HepG2 (cell line): Measurements from ENCODE around the gene SFT2D1. TPM values are rescaled to one million over a fixed set of nuclear protein-coding genes. Genes with fewer than 3 reads are reported as not detected.

Source experiments
- ARID2 ChIP-seq: sonication (generic); formaldehyde crosslinking; IDR thresholded peaks from 2 replicates; pipeline ENCODE4 v1.8.1; 2022; ENCODE audit warnings: mild to moderate bottlenecking, missing genetic modification reagents, borderline replicate concordance
- CREB1 ChIP-seq, 2 experiments: fragments of 450-650 bp in 1 of 2; IDR thresholded peaks; 2 replicates each; pipeline ENCODE4 v1.6.1; 2016 to 2017; ENCODE audit warnings: control low read depth in 1 of 2, mild to moderate bottlenecking in 1 of 2, missing compliant biosample characterization in 1 of 2, missing genetic modification characterization in 1 of 2
- FOXC1 ChIP-seq: sonication (generic); formaldehyde crosslinking; IDR thresholded peaks from 2 replicates; pipeline ENCODE4 v1.8.0; 2022; ENCODE audit warnings: mild to moderate bottlenecking, missing genetic modification reagents, borderline replicate concordance
- KDM4B ChIP-seq: sonication (generic); formaldehyde crosslinking; IDR thresholded peaks from 2 replicates; pipeline ENCODE4 v1.4.0; 2020; ENCODE audit warnings: missing genetic modification reagents
- KDM6A ChIP-seq: IDR thresholded peaks from 2 replicates; pipeline ENCODE4 v1.6.1; 2016; ENCODE audit warnings: low read depth
- KMT2B ChIP-seq: IDR thresholded peaks from 2 replicates; pipeline ENCODE4 v1.6.1; 2016; ENCODE audit warnings: missing genetic modification reagents, missing compliant biosample characterization
- SALL1 ChIP-seq: sonication (generic); formaldehyde crosslinking; IDR thresholded peaks from 2 replicates; pipeline ENCODE4 v1.8.0; 2022; ENCODE audit warnings: mild to moderate bottlenecking, missing genetic modification reagents
- ZSCAN20 ChIP-seq: sonication (generic); formaldehyde crosslinking; IDR thresholded peaks from 2 replicates; pipeline ENCODE4 v1.4.0; 2020; ENCODE audit warnings: missing genetic modification reagents, mild to moderate bottlenecking, borderline replicate concordance
- polyA plus RNA-seq, 8 experiments: library from polyadenylated mRNA; depleted of rRNA in 3 of 8; stranded (reverse) in 7 of 8; unstranded in 1 of 8; fragments of >200 nt; fragmentation: Illumina TruSeq in 4 of 8; extraction: Trizol in 4 of 8; gene quantifications; 2 replicates each; pipeline versions ENCODE4 v1.2.1 to v1.2.3, GENCODE V29; 2011 to 2016; ENCODE audit warnings: low read depth in 4 of 8, missing spikeins in 1 of 8, mixed read lengths in 1 of 8; ENCODE audit not compliant: insufficient read depth in 1 of 8
- total RNA-seq, 5 experiments: library from RNA; depleted of rRNA; stranded (reverse); fragments of >200 nt; fragmentation: Illumina TruSeq; extraction: Trizol; gene quantifications; 2 replicates each; pipeline ENCODE4 v1.2.3, GENCODE V29; 2016; ENCODE audit warnings: low read depth in 1 of 5
- TF ChIP-seq, protein P1 (sequence below): sonication (generic); formaldehyde crosslinking; IDR thresholded peaks from 2 replicates; pipeline ENCODE4 v1.5.0; 2020; ENCODE audit warnings: mild to moderate bottlenecking, missing genetic modification reagents, borderline replicate concordance
- TF ChIP-seq, protein P2 (sequence below): sonication (generic); formaldehyde crosslinking; IDR thresholded peaks from 2 replicates; pipeline ENCODE4 v1.5.0; 2020; ENCODE audit warnings: missing genetic modification reagents
- TF ChIP-seq, protein P3 (sequence below): sonication (generic); formaldehyde crosslinking; IDR thresholded peaks from 2 replicates; pipeline ENCODE4 v1.8.1; 2023; ENCODE audit warnings: missing genetic modification reagents, inconsistent platforms, borderline replicate concordance
- TF ChIP-seq, protein P4 (sequence below), 2 experiments: fragments of 450-650 bp in 1 of 2; sonication (generic) in 1 of 2; formaldehyde crosslinking in 1 of 2; IDR thresholded peaks; 2 replicates each; pipeline versions ENCODE4 v1.6.1 to v1.8.0; 2016 to 2022; ENCODE audit warnings: antibody characterized with exemption in 1 of 2, mild to moderate bottlenecking in 1 of 2, missing genetic modification reagents in 1 of 2
- TF ChIP-seq, protein P5 (sequence below): sonication (generic); formaldehyde crosslinking; IDR thresholded peaks from 2 replicates; pipeline ENCODE4 v1.8.1; 2023; ENCODE audit warnings: missing genetic modification reagents, mild to moderate bottlenecking, borderline replicate concordance

Gene SFT2D1
- total and polyA plus RNA-seq, 2 of the 13 experiments (the other 11 are each of a cell fraction or from before 2014, with no cell fraction given), result 115 to 147 TPM

DNA sequence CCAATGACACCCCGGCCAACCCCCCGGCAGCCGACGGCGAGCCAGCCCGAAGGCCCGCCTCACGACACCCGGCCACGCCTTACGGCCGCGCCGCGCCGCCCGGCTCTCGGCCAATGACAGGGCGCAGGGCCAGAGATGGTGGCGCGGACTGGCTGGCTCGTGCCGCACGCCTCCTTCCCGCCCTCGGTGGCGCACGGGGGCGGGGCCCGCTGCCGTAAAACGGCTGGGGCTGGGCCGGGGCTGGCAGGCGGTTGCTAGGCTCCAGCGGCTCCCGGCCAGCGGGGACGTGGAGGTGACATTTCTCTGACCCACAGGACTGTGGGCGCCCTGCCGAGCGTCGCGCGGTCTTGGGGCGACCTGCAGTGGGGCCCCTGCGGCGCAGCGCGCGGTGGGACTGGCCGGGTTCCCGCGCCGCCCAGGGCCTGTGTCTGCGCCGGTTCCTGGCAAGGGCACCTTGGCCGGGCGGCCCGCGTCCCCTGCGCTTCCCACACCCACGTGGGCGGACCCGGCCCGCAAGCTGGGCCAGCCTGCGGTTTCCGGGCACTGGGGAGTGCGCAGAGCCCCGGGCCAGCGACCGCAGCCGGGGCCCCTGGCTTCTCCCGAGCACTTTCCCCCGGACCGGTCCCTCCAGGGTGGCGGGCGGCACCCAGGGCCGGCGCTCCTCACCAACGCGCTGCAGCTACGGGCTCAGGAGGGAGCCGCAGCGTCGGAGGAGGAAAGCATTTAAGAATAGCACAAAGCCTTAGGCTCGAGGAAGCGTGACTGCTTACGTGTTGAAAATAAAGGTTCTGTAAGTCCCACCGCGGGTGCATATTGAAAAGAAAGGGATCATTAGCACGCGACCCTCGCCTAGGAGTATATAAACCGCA is 40.8 kb upstream of the SFT2D1 start, which contains the start of gene MPC1 (continued):
- TF ChIP-seq KDM4B (CRISPR knock-in tag), result no peak; the same call in 1 of the 2 replicates
- TF ChIP-seq, protein P1, sequence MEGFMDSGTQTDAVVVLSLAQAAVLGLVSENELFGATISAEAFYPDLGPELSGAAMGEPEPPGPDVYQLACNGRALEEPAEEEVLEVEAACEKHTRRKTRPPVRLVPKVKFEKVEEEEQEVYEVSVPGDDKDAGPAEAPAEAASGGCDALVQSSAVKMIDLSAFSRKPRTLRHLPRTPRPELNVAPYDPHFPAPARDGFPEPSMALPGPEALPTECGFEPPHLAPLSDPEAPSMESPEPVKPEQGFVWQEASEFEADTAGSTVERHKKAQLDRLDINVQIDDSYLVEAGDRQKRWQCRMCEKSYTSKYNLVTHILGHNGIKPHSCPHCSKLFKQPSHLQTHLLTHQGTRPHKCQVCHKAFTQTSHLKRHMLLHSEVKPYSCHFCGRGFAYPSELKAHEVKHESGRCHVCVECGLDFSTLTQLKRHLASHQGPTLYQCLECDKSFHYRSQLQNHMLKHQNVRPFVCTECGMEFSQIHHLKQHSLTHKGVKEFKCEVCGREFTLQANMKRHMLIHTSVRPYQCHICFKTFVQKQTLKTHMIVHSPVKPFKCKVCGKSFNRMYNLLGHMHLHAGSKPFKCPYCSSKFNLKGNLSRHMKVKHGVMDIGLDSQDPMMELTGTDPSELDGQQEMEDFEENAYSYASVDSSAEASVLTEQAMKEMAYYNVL, result peak; percentile 65
- TF ChIP-seq, protein P2, sequence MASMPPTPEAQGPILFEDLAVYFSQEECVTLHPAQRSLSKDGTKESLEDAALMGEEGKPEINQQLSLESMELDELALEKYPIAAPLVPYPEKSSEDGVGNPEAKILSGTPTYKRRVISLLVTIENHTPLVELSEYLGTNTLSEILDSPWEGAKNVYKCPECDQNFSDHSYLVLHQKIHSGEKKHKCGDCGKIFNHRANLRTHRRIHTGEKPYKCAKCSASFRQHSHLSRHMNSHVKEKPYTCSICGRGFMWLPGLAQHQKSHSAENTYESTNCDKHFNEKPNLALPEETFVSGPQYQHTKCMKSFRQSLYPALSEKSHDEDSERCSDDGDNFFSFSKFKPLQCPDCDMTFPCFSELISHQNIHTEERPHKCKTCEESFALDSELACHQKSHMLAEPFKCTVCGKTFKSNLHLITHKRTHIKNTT (CRISPR knock-in tag), result no peak
- peak; percentile 86; the same call in 1 of the 2 replicates for TF ChIP-seq FOXC1 (CRISPR knock-in tag)
- TF ChIP-seq ZSCAN20 (CRISPR knock-in tag), result peak; percentile 79
- TF ChIP-seq, protein P3, sequence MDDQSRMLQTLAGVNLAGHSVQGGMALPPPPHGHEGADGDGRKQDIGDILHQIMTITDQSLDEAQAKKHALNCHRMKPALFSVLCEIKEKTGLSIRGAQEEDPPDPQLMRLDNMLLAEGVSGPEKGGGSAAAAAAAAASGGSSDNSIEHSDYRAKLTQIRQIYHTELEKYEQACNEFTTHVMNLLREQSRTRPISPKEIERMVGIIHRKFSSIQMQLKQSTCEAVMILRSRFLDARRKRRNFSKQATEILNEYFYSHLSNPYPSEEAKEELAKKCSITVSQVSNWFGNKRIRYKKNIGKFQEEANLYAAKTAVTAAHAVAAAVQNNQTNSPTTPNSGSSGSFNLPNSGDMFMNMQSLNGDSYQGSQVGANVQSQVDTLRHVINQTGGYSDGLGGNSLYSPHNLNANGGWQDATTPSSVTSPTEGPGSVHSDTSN (CRISPR knock-in tag), result peak; percentile 46; the same call in 1 of the 2 replicates
- no peak for TF ChIP-seq KDM6A (CRISPR knock-in tag)
- TF ChIP-seq, protein P4, sequence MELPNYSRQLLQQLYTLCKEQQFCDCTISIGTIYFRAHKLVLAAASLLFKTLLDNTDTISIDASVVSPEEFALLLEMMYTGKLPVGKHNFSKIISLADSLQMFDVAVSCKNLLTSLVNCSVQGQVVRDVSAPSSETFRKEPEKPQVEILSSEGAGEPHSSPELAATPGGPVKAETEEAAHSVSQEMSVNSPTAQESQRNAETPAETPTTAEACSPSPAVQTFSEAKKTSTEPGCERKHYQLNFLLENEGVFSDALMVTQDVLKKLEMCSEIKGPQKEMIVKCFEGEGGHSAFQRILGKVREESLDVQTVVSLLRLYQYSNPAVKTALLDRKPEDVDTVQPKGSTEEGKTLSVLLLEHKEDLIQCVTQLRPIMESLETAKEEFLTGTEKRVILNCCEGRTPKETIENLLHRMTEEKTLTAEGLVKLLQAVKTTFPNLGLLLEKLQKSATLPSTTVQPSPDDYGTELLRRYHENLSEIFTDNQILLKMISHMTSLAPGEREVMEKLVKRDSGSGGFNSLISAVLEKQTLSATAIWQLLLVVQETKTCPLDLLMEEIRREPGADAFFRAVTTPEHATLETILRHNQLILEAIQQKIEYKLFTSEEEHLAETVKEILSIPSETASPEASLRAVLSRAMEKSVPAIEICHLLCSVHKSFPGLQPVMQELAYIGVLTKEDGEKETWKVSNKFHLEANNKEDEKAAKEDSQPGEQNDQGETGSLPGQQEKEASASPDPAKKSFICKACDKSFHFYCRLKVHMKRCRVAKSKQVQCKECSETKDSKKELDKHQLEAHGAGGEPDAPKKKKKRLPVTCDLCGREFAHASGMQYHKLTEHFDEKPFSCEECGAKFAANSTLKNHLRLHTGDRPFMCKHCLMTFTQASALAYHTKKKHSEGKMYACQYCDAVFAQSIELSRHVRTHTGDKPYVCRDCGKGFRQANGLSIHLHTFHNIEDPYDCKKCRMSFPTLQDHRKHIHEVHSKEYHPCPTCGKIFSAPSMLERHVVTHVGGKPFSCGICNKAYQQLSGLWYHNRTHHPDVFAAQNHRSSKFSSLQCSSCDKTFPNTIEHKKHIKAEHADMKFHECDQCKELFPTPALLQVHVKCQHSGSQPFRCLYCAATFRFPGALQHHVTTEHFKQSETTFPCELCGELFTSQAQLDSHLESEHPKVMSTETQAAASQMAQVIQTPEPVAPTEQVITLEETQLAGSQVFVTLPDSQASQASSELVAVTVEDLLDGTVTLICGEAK (IDR thresholded peaks at IDR 0.05), result no peak
- TF ChIP-seq, protein P4 (CRISPR knock-in tag; IDR thresholded peaks at IDR 0.05), result peak; percentile 81
- TF ChIP-seq ARID2 (CRISPR knock-in tag), result no peak; the same call in 1 of the 2 replicates
- TF ChIP-seq SALL1, result peak; percentile 89
- peak; percentile 81; the same call in 1 of the 2 replicates for TF ChIP-seq CREB1 (IDR thresholded peaks at IDR 0.05)
- TF ChIP-seq CREB1 (CRISPR knock-in tag; IDR thresholded peaks at IDR 0.05), result no peak
- TF ChIP-seq, protein P5, sequence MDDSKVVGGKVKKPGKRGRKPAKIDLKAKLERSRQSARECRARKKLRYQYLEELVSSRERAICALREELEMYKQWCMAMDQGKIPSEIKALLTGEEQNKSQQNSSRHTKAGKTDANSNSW, result peak; percentile 58; the same call in 1 of the 2 replicates
- TF ChIP-seq KMT2B (CRISPR knock-in tag), result peak; percentile 62; the same call in 1 of the 2 replicates
